H1 (cell line): ENCODE data around the gene BCAS1.

ENCODE experiments used
- HDAC6 ChIP-seq: IDR thresholded peaks from one replicate; pipeline ENCODE4 v1.7.1; 2012; ENCODE audit warnings: low read depth, mild to moderate bottlenecking, inconsistent platforms, low read length, moderate library complexity
- KDM1A ChIP-seq: fragments of 200-600, 300-600 bp; sonication (generic); IDR thresholded peaks from 2 replicates; pipeline ENCODE4 v1.7.1; 2016; ENCODE audit warnings: mild to moderate bottlenecking, low read length, borderline replicate concordance
- POLR2AphosphoS5 ChIP-seq: IDR thresholded peaks from 2 replicates; pipeline ENCODE4 v1.6.1; 2011; ENCODE audit warnings: low read depth, low read length
- RAD21 ChIP-seq, 2 experiments: IDR thresholded peaks in 1 of 2; conservative IDR thresholded peaks in 1 of 2; 2 replicates each; pipeline ENCODE4 v1.6.1; 2011; ENCODE audit warnings: low read depth in 2 of 2, low read length in 2 of 2, improper control_type of control experiment in 1 of 2, inconsistent platforms in 1 of 2, mild to moderate bottlenecking in 1 of 2, moderate library complexity in 1 of 2
- TF ChIP-seq, protein P1 (sequence below): IDR thresholded peaks from 2 replicates; pipeline ENCODE4 v1.6.1; 2011; ENCODE audit warnings: low read depth, mild to moderate bottlenecking, low read length; ENCODE audit not compliant: insufficient read depth
- TF ChIP-seq, protein P2 (sequence below): IDR thresholded peaks from 2 replicates; pipeline ENCODE4 v1.6.1; 2012; ENCODE audit warnings: inconsistent platforms

DNA sequence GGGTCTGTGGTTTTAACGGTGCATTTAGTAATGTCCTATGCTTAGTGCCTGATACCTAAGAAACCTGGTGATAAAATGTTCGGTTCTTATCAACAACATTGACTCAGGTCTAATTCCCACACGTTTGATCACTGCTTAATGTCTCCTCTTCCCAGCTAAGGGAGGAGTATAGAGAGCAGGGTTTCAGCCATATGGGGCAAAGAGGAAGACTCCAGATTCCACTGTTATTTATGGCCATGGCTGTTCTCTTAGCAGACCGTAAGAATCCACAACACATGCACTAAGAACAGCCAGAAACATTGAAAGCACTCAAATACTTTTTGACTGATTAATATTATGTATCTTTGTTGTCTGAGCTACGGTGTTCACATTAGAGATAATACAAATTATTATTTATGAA is 112.1 kb downstream of the BCAS1 start:
- no peak for TF ChIP-seq RAD21 (IDR thresholded peaks at IDR 0.05 in 1 of 2, conservative IDR thresholded peaks at IDR 0.05 in 1 of 2; ENCODE audit: low read depth in 2 of 2, low read length in 2 of 2)
- no peak for TF ChIP-seq KDM1A
- TF ChIP-seq HDAC6: no peak
- TF ChIP-seq POLR2AphosphoS5: no peak
- TF ChIP-seq, protein P1, sequence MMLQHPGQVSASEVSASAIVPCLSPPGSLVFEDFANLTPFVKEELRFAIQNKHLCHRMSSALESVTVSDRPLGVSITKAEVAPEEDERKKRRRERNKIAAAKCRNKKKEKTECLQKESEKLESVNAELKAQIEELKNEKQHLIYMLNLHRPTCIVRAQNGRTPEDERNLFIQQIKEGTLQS: no peak
- TF ChIP-seq, protein P2, sequence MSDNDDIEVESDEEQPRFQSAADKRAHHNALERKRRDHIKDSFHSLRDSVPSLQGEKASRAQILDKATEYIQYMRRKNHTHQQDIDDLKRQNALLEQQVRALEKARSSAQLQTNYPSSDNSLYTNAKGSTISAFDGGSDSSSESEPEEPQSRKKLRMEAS: no peak
